H4 (cell line): ENCODE data around the gene RPS19. TPM values are rescaled to one million over a fixed set of nuclear protein-coding genes. Genes with fewer than 3 reads are reported as not detected.
"Not testable (repeated sequence)": the region's sequence is repeated elsewhere in the genome, so short reads cannot be mapped to it uniquely, and the experiment has no call there.

Experiments
- DNase-seq: peaks from one replicate; pipeline ENCODE4 v3.0.0-alpha.2; 2015; ENCODE audit warnings: low spot score
- total RNA-seq: library from RNA; depleted of rRNA; stranded (reverse); fragments of >200 nt; shearing (Covaris generic); gene quantifications from 2 replicates; pipeline ENCODE4 v1.2.3, GENCODE V29; 2014

Gene RPS19
- total RNA-seq, 1 experiment from 2014 or later: 1,922 TPM

DNA sequence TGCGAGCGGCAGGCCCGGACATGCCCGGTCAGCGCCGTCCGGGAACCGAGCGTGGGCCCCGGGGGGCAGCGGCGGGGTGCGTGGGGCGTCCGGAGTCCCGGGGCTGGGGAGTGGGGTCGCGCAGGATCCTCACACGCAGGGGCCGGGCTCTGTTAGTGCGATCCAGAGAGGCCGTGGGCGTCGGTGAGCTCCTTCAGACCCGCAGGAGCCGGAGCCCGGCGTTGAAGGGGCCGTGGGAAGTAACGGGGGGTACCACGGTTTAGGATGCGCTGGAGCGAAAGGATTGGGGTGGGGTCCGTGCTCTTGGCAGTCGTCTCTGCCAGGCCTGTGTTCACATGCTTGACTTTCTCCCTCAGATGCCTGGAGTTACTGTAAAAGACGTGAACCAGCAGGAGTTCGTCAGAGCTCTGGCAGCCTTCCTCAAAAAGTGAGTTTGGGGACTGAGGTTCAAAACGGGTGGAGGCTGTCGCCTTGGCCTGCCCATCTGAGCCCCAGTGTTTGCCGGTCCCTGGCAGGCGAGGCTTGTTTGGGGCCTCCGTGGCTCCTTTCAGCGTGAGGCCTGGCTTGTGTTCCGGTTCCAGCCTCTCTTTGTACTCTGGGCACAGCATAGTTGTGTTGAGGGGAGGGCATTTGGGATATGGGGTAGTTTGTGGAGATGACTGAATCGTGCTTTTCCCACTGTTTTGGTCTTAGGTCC lies 512 bp downstream of the RPS19 start:
- no peak for DNase-seq

- no peak for DNase-seq
Observed at GRCh38 chr19:41861116-41861768, 1.2 kb downstream of the RPS19 start.

GRCh38 chr19:41861846-41862245 lies 1.8 kb downstream of the RPS19 start:
- no peak for DNase-seq

DNA sequence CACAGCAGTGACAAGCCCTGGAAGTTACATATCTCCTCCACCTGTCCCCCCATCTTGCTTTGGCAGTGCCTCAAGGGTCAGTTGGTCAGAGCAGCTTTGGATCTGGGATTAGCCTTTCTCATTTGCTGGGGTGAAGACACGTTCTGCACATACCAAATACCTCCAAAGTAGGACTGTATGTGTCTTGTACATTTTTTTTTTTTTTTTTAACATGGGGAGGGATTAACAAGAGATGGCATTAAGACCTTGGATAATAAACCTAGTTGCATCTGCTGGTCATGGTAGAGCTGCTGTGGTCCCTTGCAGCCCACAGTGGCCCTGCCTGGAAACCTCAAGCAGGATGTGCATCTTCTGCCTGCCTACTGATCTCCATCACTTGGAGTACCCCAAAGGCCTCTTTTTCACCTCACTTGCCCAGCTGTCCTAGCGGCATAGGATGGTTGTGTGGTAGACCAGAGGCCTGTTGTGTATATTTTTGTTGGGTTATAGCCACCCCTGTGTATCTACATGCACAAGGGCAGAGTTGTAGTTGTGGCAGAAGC lies 2.5 kb downstream of the RPS19 start:
- DNase-seq: no peak

DNA sequence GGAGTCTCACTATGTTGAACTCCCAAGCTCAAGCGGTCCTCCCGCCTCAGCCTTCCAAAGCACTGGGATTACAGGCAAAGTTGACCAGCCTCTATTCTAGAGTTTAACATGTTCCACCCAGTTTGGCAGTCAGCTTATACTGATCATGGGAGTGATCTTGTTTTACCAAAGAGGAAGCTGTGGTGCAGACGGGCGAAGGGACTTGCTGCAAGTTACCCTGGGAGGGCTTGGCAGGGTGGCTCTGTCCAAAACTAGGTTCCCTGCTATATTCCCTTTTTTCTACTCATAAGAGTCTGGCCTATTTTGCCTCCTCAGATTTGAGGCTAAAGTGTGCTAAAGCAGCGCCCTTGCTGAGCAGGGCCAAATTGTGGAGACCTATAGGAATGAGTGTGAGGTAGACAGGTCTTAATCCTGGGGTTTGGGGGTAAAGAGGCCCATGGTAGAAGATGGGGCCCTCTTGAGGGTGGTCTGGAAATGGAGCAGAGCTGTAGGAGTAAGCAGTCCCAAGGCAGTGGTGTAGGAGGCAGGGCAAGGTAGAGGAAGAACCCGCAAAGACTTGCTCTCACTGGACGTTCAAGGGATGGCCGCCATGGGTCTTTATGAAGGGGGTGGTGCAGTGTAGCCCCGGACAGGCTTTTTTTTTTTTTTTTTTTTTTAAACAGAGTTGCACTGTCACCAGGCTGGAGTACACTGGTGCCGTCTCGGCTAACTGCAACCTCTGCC lies 3.3 kb downstream of the RPS19 start:
- DNase-seq: no peak

DNA sequence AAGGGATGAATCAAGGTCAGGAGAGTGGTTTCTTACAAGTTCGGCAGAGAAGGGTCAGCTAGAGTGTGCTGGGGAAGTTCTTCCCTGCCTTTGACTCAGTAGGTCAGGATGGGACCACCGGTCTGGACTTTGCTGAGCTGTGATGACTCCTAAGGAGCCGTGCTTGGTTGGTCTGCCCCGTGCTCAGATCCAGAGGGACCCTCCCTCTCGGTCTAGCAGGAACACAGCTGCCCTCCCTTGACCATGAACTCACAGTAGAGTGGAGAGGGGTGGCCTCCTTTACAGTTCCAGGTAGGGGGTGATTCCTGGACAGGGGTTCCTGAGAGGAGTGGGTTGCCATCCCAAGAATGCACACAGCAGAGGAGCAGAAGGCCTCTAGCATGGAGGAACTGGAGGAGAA lies 4.3 kb downstream of the RPS19 start:
- DNase-seq: no peak

GRCh38 chr19:41866284-41866683 lies 6.2 kb downstream of the RPS19 start:
- DNase-seq: no peak

DNA sequence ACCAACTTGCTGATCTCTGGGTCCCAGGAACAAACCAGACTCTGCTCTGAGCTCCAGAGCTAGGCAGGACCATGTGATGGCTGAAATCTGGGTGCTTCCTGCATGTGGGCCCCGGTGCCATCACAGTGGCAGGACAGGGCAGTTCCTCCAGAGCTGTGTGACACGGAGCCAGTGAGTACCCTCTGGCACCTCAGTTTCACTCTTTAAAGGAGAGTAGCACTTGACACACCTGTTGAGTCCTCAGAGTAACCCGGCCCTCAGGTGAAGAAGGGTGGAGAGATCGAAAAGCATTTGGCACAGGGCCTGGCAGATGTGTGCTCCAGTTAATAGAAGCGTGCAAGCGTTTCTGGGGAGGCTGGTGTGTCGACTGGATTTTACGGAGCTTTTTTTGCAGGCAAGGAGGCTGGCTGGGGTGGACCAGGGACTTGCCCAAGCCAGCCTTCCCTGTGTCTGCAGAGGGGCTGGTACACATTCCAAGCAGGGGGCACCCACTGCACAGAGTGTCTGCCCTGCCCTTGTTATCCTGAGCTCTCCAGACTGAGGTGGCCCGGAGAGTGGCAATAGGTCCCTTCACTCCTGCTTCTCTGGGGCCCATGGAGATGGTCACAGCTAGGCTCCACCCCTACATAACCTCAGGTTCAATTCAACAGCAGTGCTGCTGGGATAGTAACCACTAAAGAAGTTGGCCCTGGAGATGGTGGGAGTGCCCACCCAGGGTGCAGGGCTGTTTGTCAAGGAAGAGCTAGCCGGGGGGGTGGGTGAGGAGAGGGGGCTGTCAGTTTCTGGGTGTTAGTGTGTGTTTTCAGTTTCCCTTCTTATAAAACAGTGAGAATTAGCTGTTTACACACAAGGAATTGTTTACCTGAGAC lies 8.3 kb downstream of the RPS19 start:
- DNase-seq: no peak

- no peak for DNase-seq
Observed at GRCh38 chr19:41868989-41869300, 8.9 kb downstream of the RPS19 start.

- no peak for DNase-seq
Observed at GRCh38 chr19:41869374-41869955, 9.4 kb downstream of the RPS19 start.

- DNase-seq: no peak
Observed at GRCh38 chr19:41870401-41870873, 10.4 kb downstream of the RPS19 start.

DNA sequence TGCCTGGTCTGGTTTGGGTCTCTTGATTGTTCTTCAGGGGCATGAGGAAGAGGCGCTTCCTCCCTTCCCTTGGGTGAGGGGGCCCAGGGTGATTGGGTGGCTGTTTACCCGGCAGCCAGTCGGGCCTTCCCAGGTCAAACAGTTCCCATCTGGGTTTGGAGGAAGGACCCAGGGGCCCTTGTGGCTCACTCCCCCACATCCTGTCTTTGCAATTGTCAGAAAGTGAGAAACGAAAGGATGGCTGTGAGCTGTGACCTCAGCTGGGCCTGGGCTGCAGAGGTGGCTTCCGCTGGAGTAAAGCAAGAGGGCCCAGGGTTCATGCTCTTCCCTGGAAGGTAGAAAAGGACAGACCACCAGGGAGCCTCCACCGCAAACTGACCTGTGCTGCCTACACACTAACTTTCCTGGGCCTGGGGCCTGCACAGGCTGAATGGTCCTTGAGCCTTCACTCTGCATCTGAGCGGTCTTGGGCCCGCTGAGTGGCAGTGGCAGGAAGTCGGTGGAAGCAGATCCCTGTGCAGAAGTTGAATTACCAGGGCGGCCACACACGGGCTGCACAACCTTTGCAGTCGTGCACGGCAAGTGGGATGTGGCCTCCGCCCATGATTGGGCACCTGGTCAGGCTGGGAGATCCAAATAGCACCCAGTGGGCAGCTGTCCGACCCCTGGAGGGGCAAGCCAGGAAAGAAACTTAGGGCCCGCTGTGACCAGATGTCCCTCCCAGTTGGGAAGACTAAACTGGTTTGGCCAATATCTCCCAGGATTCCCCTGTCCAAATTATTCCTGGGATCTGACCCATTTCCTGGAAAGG lies 11.7 kb downstream of the RPS19 start:
- DNase-seq: no peak

- DNase-seq: no peak
Observed at GRCh38 chr19:41872384-41872774, 12.3 kb downstream of the RPS19 start.

GRCh38 chr19:41872775-41873647 lies 13.0 kb downstream of the RPS19 start:
- peak; percentile 67 for DNase-seq

DNA sequence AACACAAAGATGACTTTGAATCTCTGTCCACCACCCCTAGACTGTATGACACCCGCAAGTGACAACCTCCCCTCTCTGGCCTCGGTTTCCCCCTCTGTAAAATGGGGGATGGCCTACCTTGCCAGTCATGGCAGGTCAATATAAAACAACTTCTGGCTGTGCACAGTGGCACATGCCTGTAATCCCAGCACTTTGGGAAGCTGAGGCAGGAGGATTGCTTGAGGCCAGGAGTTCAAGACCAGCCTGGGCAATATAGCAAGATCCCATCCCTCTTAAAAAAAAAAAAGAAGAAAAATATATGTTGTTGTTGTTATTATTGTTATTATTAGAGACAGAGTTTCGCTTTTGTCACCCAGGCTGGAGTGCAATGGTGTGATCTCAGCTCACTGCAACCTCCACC lies 15.9 kb downstream of the RPS19 start:
- DNase-seq: not testable (repeated sequence)

- no peak for DNase-seq
Observed at GRCh38 chr19:41876847-41877832, 17.1 kb downstream of the RPS19 start, which contains the start of gene CD79A. Gene CD79A (plus strand): TSS chr19:41877279. CDS start chr19:41877305, 26 bp downstream.

GRCh38 chr19:41877916-41878905 lies 18.2 kb downstream of the RPS19 start:
- DNase-seq: no peak
